ENCODE data around the gene SLX9.

DNA sequence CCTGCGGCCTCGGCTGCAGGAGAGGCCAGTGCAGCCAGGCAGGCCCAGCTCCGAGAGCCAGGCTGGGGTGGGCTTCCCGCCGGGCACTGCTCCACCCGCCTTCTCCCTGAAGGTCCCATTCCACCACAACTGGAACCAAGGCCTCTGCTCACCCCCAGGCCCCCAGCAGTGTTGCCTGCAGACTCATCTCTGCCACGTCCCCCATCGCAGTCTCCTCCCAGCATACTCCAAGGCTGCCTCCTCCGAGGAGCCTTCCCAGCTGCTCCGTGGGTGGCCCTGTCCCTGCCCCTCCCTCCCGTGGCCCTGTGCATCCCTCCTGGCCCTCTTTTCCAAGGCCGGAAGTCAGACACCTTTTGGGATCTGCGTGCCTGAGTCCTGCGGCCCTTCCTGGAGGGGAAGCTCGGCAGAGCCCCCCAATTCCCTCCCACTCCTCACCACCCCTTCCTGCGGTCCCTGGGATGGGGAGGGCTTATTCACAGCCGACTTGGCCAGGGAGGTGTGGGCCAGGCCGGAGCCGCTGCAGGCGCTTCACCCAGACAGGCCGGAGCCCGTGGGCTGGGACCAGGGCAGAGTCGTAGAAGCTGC lies 47.6 kb downstream of the SLX9 start:
- TF ChIP-seq, protein P1, sequence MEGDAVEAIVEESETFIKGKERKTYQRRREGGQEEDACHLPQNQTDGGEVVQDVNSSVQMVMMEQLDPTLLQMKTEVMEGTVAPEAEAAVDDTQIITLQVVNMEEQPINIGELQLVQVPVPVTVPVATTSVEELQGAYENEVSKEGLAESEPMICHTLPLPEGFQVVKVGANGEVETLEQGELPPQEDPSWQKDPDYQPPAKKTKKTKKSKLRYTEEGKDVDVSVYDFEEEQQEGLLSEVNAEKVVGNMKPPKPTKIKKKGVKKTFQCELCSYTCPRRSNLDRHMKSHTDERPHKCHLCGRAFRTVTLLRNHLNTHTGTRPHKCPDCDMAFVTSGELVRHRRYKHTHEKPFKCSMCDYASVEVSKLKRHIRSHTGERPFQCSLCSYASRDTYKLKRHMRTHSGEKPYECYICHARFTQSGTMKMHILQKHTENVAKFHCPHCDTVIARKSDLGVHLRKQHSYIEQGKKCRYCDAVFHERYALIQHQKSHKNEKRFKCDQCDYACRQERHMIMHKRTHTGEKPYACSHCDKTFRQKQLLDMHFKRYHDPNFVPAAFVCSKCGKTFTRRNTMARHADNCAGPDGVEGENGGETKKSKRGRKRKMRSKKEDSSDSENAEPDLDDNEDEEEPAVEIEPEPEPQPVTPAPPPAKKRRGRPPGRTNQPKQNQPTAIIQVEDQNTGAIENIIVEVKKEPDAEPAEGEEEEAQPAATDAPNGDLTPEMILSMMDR (IDR thresholded peaks at IDR 0.05; ENCODE audit: extremely low read depth in 1 of 2, insufficient read depth in 1 of 2, low read depth in 1 of 2, low read length in 2 of 2), result no peak
- TF ChIP-seq POLR2A (IDR thresholded peaks at IDR 0.05; ENCODE audit: low read depth, low read length) (no peak), FOS (IDR thresholded peaks at IDR 0.05; ENCODE audit: borderline replicate concordance, insufficient read depth, low read length) (no peak), POLR2AphosphoS5 (IDR thresholded peaks at IDR 0.05; ENCODE audit: insufficient read depth, low read depth, low read length) (no peak), JUN (IDR thresholded peaks at IDR 0.05; ENCODE audit: borderline replicate concordance, insufficient read depth, insufficient read length, low read depth) (no peak), MYC (IDR thresholded peaks at IDR 0.05; ENCODE audit: low read depth, low read length) (no peak)
- TF ChIP-seq, protein P2, sequence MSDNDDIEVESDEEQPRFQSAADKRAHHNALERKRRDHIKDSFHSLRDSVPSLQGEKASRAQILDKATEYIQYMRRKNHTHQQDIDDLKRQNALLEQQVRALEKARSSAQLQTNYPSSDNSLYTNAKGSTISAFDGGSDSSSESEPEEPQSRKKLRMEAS (IDR thresholded peaks at IDR 0.05; ENCODE audit: insufficient read depth, insufficient read length), result no peak

Data from endothelial cell of umbilical vein (primary cell).